Fibroblast of lung (primary cell): ENCODE measurements around the gene CFD. TPM values are rescaled to one million over a fixed set of nuclear protein-coding genes. Genes with fewer than 3 reads are reported as not detected.

Experiments
- DNase-seq, 2 donors: peaks; one replicate each; pipeline versions ENCODE4 v3.0.0 to v3.0.0-alpha.2; 2010; ENCODE audit warnings: low read depth in 2 of 2
- H2AFZ ChIP-seq: 2 replicates; pipeline ENCODE4 v1.5.1; 2012; ENCODE audit warnings: low read length, control low read depth, inconsistent platforms
- H3K27ac ChIP-seq: 2 replicates; pipeline ENCODE4 v1.5.1; 2011; ENCODE audit warnings: low read length, control low read depth; ENCODE audit not compliant: insufficient read depth
- H3K27me3 ChIP-seq: 2 replicates; pipeline ENCODE4 v1.5.1; 2011; ENCODE audit warnings: mild to moderate bottlenecking, low read length; ENCODE audit not compliant: control insufficient read depth, insufficient read depth
- H3K36me3 ChIP-seq: 2 replicates; pipeline ENCODE4 v1.5.1; 2011; ENCODE audit warnings: low read length; ENCODE audit not compliant: control insufficient read depth, insufficient read depth
- H3K4me1 ChIP-seq: 2 replicates; pipeline ENCODE4 v1.5.1; 2011; ENCODE audit warnings: low read length; ENCODE audit not compliant: control insufficient read depth, insufficient read depth; ENCODE audit errors: extremely low read depth
- H3K4me2 ChIP-seq: 2 replicates; pipeline ENCODE4 v1.5.1; 2011; ENCODE audit warnings: low read length, control low read depth; ENCODE audit not compliant: insufficient read depth; ENCODE audit errors: extremely low read depth
- H3K4me3 ChIP-seq, 4 experiments: fragments of 200-600 bp in 1 of 4; sonication (generic) in 1 of 4; replicated peaks in 1 of 4; 2 replicates each; pipeline ENCODE4 v1.5.1; 2011 to 2016; ENCODE audit warnings: low read length in 4 of 4, low read depth in 3 of 4, mild to moderate bottlenecking in 3 of 4, control low read depth in 2 of 4, inconsistent platforms in 1 of 4, mixed read lengths in 1 of 4; ENCODE audit not compliant: insufficient read depth in 1 of 4; ENCODE audit errors: control extremely low read depth in 1 of 4
- H3K79me2 ChIP-seq: 2 replicates; pipeline ENCODE4 v1.5.1; 2012; ENCODE audit warnings: mild to moderate bottlenecking, low read length, inconsistent platforms; ENCODE audit not compliant: control insufficient read depth, insufficient read depth
- H3K9ac ChIP-seq: 2 replicates; pipeline ENCODE4 v1.5.1; 2011; ENCODE audit warnings: mild to moderate bottlenecking, low read length, control low read depth; ENCODE audit not compliant: insufficient read depth
- H3K9me3 ChIP-seq: 2 replicates; pipeline ENCODE4 v1.5.1; 2012; ENCODE audit warnings: low read depth, low read length; ENCODE audit not compliant: control insufficient read depth, insufficient read depth
- H4K20me1 ChIP-seq: 2 replicates; pipeline ENCODE4 v1.5.1; 2011; ENCODE audit warnings: low read length; ENCODE audit not compliant: control insufficient read depth, insufficient read depth; ENCODE audit errors: extremely low read depth
- EZH2 ChIP-seq: IDR thresholded peaks from 2 replicates; pipeline ENCODE4 v1.5.1; 2012; ENCODE audit warnings: low read length, control low read depth, mild to moderate bottlenecking; ENCODE audit errors: missing control alignments
- polyA plus RNA-seq, 2 donors: library from polyadenylated mRNA; depleted of rRNA in 1 of 2; stranded (reverse) in 1 of 2; unstranded in 1 of 2; fragments of >200 nt; gene quantifications; 2 replicates each; pipeline ENCODE4 v1.2.1, GENCODE V29; 2011 to 2012; ENCODE audit warnings: missing spikeins in 1 of 2
- total RNA-seq: library from RNA; depleted of rRNA; stranded (reverse); fragments of >200 nt; gene quantifications from 2 replicates; pipeline ENCODE4 v1.2.1, GENCODE V29; 2014
- TF ChIP-seq, protein P1 (sequence below), 2 donors: IDR thresholded peaks in 1 of 2; conservative IDR thresholded peaks in 1 of 2; 1 replicate in 1 of 2; 2 replicates in 1 of 2; pipeline ENCODE4 v1.5.1; 2011 to 2012; ENCODE audit warnings: low read length in 2 of 2, control low read depth in 1 of 2, inconsistent platforms in 1 of 2, low read depth in 1 of 2, mild to moderate bottlenecking in 1 of 2

Gene CFD
- total and polyA plus RNA-seq, 2 donors (not counting 1 experiment from before 2014, with no cell fraction given): 1.00 to 18.8 TPM

DNA sequence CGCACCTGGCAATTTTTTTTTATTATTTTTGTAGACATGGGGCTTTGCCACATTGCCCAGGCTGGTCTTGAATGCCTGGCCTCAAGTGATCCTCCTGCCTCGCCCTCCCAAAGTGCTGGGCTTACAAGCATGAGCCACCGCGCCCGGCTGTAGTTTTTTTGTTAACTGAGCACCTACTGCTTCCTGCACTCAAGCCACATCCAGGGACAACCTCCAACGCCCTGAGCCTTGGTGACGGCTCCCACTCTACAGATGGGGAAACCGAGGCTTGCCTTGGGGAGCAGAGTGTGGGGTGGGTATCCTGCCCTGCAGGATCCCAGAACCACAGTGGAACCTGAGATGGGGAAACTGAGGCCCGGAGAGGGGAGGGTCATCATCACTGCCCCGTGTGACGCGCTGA lies 4.3 kb upstream of the CFD start:
- H3K9ac ChIP-seq: no peak overlapping the region
- no peak overlapping the region for H2AFZ ChIP-seq
- H3K9me3 ChIP-seq: no peaks in the 10 kb centered on the region
- no peaks in the 10 kb centered on the region for H4K20me1 ChIP-seq
- H3K36me3 ChIP-seq: no peaks in the 10 kb centered on the region
- no peaks in the 10 kb centered on the region for H3K79me2 ChIP-seq
- TF ChIP-seq, protein P1, sequence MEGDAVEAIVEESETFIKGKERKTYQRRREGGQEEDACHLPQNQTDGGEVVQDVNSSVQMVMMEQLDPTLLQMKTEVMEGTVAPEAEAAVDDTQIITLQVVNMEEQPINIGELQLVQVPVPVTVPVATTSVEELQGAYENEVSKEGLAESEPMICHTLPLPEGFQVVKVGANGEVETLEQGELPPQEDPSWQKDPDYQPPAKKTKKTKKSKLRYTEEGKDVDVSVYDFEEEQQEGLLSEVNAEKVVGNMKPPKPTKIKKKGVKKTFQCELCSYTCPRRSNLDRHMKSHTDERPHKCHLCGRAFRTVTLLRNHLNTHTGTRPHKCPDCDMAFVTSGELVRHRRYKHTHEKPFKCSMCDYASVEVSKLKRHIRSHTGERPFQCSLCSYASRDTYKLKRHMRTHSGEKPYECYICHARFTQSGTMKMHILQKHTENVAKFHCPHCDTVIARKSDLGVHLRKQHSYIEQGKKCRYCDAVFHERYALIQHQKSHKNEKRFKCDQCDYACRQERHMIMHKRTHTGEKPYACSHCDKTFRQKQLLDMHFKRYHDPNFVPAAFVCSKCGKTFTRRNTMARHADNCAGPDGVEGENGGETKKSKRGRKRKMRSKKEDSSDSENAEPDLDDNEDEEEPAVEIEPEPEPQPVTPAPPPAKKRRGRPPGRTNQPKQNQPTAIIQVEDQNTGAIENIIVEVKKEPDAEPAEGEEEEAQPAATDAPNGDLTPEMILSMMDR (conservative IDR thresholded peaks at IDR 0.05 in 1 of 2, IDR thresholded peaks at IDR 0.05 in 1 of 2; ENCODE audit: low read depth in 1 of 2, low read length in 2 of 2): no peak
- TF ChIP-seq EZH2: no peak
- no peak overlapping the region for H3K4me2 ChIP-seq
- H3K4me1 ChIP-seq: peaks cover 6% of the 10 kb centered on the region
- no peak overlapping the region for H3K27ac ChIP-seq
- DNase-seq: no peak
- H3K27me3 ChIP-seq: no peaks in the 10 kb centered on the region
- H3K4me3 ChIP-seq: no peak overlapping the region

DNA sequence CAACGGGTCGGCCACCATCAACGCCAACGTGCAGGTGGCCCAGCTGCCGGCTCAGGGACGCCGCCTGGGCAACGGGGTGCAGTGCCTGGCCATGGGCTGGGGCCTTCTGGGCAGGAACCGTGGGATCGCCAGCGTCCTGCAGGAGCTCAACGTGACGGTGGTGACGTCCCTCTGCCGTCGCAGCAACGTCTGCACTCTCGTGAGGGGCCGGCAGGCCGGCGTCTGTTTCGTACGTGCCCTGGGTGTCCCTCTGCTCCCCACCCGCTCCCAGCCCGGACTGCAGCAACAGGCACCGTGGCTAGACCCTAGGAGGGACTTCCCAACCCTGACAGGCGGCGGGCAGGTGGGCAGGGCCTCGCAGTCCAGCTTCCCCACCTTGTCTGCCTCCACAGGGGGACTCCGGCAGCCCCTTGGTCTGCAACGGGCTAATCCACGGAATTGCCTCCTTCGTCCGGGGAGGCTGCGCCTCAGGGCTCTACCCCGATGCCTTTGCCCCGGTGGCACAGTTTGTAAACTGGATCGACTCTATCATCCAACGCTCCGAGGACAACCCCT lies 3.8 kb upstream of the CFD start:
- Histone ChIP-seq H3K9ac (no peak overlapping the region), H2AFZ (no peak overlapping the region), H3K4me3 (no peak overlapping the region), H3K27ac (no peak overlapping the region), H4K20me1 (no peaks in the 10 kb centered on the region), H3K36me3 (no peaks in the 10 kb centered on the region), H3K4me2 (no peak overlapping the region), H3K4me1 (peaks cover 5% of the 10 kb centered on the region), H3K27me3 (no peaks in the 10 kb centered on the region), H3K9me3 (no peaks in the 10 kb centered on the region), H3K79me2 (no peaks in the 10 kb centered on the region)
- no peak for DNase-seq
- TF ChIP-seq, protein P1 (conservative IDR thresholded peaks at IDR 0.05 in 1 of 2, IDR thresholded peaks at IDR 0.05 in 1 of 2; ENCODE audit: low read depth in 1 of 2, low read length in 2 of 2): no peak
- no peak for TF ChIP-seq EZH2

DNA sequence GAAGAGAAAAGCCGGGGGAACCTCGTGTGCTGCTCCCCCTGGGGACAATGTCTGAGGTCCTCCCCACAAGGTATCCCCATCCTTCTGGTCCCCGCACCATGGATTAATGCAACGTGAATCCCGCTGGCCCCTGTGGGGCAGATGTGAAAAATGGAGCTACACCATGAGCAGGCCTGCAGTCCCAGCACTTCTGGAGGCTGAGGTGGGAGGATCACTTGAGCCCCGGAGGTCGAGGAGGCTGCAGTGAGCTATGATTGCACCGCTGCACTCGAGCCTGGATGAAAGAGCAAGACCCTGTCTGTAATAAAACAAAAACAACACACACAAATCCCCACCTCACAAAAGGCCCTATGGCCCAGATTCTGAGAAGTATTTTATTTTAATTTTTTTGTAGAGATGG lies 1.2 kb upstream of the CFD start:
- H3K4me3 ChIP-seq: no peak overlapping the region
- no peak overlapping the region for H3K4me2 ChIP-seq
- no peaks in the 10 kb centered on the region for H3K9me3 ChIP-seq
- H2AFZ ChIP-seq: no peak overlapping the region
- no peak overlapping the region for H3K9ac ChIP-seq
- no peaks in the 10 kb centered on the region for H4K20me1 ChIP-seq
- TF ChIP-seq, protein P1 (conservative IDR thresholded peaks at IDR 0.05 in 1 of 2, IDR thresholded peaks at IDR 0.05 in 1 of 2; ENCODE audit: low read depth in 1 of 2, low read length in 2 of 2): no peak
- no peak for TF ChIP-seq EZH2
- H3K27ac ChIP-seq: no peak overlapping the region
- no peaks in the 10 kb centered on the region for H3K27me3 ChIP-seq
- DNase-seq: no peak
- no peaks in the 10 kb centered on the region for H3K4me1 ChIP-seq
- no peaks in the 10 kb centered on the region for H3K79me2 ChIP-seq
- no peaks in the 10 kb centered on the region for H3K36me3 ChIP-seq
